Astrocyte of the cerebellum (primary cell): Measurements from ENCODE around the gene SLC2A5.

ENCODE experiments used
- DNase-seq: peaks from one replicate; pipeline ENCODE4 v3.0.0-alpha.2; 2011; ENCODE audit warnings: low read depth
- H3K4me3 ChIP-seq: 2 replicates; pipeline ENCODE4 v1.5.1; 2011; ENCODE audit warnings: mild to moderate bottlenecking, low read depth, low read length, moderate library complexity
- CTCF ChIP-seq: IDR thresholded peaks from 2 replicates; pipeline ENCODE4 v1.5.1; 2012; ENCODE audit warnings: low read length, low read depth, moderate library complexity, mild to moderate bottlenecking; ENCODE audit errors: missing control alignments
- in situ Hi-C: cut with HindIII; loops from 2 replicates; pipeline ENCODE4 v1.10.0; 2017; ENCODE audit warnings: low sequenced_read_pairs

SLC2A5 gene

GRCh38 chr1:9078015-9078751 is 8.7 kb upstream of the SLC2A5 start:
- in situ Hi-C loops, result no loop called here
- peak; percentile 65 for DNase-seq
- H3K4me3 ChIP-seq, result no peak overlapping the region
- no peak for TF ChIP-seq CTCF

- no peak for DNase-seq
- H3K4me3 ChIP-seq, result no peak overlapping the region
- TF ChIP-seq CTCF, result no peak
- in situ Hi-C loops, result no loop called here
Measured at GRCh38 chr1:9075022-9075421, 5.6 kb upstream of the SLC2A5 start.

- TF ChIP-seq CTCF, result no peak
- in situ Hi-C loops, result no loop called here
- no peak for DNase-seq
- H3K4me3 ChIP-seq, result no peak overlapping the region
Measured at GRCh38 chr1:9073143-9073542, 3.7 kb upstream of the SLC2A5 start.

- in situ Hi-C loops, result no loop called here
- no peak overlapping the region for H3K4me3 ChIP-seq
- no peak for TF ChIP-seq CTCF
- no peak for DNase-seq
Measured at GRCh38 chr1:9071554-9072235, 2.3 kb upstream of the SLC2A5 start.

GRCh38 chr1:9070486-9070885 is 1.1 kb upstream of the SLC2A5 start:
- DNase-seq, result no peak
- no peak overlapping the region for H3K4me3 ChIP-seq
- no peak for TF ChIP-seq CTCF
- in situ Hi-C loops, result no loop called here

GRCh38 chr1:9068981-9069325 is 482 bp downstream of the SLC2A5 start:
- TF ChIP-seq CTCF, result no peak
- in situ Hi-C loops, result no loop called here
- H3K4me3 ChIP-seq, result no peak overlapping the region
- no peak for DNase-seq
